ENCODE results near the gene DPM2.

Gene DPM2

DNA sequence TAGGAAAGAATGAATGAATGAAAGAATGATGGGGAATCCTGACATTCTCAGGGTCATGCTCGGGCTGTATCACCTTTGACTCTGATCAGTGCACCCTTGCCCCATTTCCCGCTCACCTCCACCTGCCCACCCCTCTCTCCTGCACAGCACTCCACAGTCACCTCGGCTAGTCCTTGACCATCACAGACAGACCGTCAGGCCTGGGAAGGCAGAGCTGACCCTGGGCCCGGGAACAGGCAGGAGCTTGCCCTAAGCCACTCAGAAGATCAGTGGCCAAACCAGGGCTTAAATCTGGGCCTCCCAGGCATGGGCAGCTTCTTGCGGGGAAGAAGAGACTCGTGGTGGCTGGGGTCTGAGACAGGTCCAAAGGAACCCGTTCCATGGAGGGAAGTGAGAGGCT is 41.8 kb downstream of the DPM2 start:
- no peak for DNase-seq

DNA sequence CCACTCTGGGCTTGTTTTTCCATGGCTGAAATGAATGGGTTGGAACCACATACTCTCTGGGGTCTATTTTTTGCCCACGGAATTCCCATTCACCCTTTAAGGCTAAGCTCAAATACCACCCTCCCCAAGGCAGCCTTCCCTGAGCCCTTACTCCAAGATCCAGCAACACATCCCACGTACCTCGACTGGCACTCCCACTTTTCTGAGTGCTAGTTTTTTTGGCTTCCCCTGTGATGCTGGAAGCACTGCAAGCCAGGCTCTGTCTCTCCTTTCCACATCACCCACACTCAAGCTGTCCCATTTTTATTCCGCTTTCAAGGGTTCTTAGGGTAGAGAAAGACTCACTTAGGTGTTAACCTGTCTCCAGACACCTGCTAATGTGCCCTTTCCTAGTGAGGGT is 44.3 kb downstream of the DPM2 start:
- no peak for DNase-seq

DNA sequence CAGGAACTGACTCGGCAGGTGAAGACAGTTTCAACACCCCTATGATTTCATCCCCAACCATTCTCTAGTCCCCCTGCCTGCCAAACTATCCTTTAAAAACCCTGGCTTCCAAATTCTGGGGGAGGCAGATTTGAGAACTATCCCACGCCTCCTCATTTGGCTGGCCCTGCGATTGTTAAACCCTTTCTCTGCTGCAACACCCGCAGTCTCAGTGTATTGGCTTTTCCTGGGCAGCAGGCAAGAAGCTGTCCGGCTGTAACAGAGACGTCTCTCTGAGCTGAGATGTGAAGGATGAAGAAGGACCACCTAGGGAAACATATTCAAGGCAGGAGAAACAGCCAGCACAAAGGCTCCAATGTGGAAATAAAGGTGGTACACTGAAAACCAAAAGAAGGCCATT is 44.8 kb downstream of the DPM2 start:
- DNase-seq: no peak

DNA sequence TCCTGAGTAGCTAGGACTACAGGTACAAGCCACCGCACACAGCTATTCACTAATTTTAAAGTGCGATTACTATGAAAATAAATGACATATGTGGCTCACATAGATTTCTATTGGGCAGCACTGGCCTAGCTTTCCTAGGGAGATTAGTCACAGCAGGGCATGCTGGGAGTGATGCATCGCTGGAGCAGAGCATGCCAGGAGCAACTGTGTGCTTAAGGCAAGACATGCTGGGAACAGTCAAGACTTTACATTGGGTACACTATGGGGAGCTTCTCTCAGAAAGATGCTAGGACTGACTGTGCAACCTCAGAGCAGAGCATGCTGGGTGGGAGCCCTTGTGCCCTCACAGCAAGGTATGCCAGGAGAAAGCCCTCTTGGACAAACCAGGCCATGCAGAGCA is 47.6 kb downstream of the DPM2 start:
- no peak for DNase-seq

DNA sequence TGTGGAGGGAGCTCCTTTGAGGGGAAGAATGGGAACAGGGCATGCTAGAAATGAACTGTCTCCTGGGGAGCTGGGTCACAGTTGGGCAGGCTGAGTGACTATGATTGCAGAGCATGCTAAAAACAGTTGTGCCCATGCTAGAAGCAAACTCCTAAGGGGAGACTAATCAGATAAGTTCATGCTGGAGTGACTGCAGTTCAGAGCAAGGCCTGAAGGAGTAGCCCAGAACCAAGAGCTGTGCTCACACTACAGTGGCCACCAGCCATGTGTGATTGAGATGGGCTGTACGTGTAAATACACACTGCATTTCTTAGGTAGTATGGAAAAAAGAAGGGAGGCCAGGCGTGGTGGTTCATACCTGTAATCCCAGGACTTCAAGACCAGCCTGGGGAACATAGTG is 49.9 kb downstream of the DPM2 start:
- no peak for DNase-seq

DNA sequence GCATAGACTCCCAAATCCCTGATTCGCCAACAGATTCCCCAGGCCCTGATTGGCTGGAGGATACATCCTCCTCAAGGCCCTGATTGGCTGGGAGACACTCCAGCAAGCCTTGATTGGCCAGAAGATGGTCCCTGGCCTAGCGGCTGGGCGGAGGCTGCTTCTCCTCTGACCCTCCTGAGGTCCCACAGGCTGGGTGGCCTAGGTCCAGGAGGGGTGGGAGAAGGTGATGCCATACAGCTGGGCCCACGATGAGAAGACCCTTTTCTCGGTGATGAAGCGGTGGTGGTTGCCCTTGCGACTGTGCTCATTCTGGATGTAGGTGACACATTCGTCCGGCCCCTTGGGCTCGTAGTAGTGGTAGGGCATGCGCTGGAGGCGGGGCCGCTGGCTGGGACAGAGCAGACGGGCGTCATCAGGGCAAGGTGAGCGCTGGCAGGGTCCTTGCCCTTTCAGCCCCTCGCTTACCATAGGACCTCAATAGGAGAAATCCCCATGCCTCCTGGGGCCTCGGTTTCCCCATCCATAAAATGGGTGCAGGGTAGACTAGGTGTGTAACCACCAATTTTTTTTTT is 51.2 kb downstream of the DPM2 start:
- no peak for DNase-seq

DNA sequence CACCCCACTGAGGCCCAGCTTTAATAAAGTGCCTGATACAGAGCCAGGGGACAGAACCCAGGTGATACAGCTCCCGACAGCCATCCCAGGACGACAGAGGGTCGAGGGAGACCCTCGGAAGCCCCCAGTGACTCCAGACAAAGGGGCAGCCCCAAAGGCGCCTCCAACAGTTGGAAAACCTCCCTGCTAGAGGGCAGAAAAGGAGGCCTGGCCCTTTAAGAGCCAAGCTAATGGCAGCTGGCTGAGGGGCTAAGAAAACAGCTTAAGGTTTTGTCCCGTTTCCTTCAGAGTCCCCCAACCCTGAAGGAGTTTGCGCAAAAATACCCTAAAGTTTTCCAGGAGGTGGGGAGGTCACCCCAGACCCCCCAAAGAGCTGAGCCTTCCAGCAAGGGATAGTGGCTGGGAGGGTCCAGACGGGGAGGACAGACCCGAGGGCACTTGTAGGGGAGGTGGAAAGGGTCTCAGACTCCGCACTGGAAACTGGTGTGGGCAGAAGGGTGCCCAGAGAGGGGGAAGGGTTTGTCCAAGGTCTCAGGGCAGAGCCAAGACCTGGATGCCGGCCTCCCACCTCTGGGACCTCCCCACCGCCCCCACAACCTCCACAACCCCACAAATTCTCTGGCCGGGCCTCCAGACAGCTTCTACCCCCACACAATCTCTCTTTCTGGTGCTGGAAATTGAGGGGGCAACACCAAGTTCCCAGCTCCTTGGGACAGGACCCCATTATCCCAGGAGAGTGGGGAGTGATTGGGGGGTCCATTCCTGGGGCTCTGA is 52.0 kb downstream of the DPM2 start:
- no peak for DNase-seq

All from bone marrow (tissue), 2 donors.